Glomerular endothelial cell (primary cell): ENCODE measurements around the gene GPR171. TPM values are rescaled to one million over a fixed set of nuclear protein-coding genes. Genes with fewer than 3 reads are reported as not detected.
"Not testable (repeated sequence)": the region's sequence is repeated elsewhere in the genome, so short reads cannot be mapped to it uniquely, and the experiment has no call there.

ENCODE experiments used
- DNase-seq: peaks from one replicate; pipeline ENCODE4 v3.0.0-alpha.2; 2011; ENCODE audit warnings: low read depth, low spot score; ENCODE audit errors: extremely low read depth
- total RNA-seq: library from RNA; depleted of rRNA; stranded (reverse); fragments of >200 nt; gene quantifications from 2 replicates; pipeline ENCODE4 v1.2.3, GENCODE V29; 2015

Gene GPR171
- total RNA-seq, 1 donor from 2014 or later: not detected

DNA sequence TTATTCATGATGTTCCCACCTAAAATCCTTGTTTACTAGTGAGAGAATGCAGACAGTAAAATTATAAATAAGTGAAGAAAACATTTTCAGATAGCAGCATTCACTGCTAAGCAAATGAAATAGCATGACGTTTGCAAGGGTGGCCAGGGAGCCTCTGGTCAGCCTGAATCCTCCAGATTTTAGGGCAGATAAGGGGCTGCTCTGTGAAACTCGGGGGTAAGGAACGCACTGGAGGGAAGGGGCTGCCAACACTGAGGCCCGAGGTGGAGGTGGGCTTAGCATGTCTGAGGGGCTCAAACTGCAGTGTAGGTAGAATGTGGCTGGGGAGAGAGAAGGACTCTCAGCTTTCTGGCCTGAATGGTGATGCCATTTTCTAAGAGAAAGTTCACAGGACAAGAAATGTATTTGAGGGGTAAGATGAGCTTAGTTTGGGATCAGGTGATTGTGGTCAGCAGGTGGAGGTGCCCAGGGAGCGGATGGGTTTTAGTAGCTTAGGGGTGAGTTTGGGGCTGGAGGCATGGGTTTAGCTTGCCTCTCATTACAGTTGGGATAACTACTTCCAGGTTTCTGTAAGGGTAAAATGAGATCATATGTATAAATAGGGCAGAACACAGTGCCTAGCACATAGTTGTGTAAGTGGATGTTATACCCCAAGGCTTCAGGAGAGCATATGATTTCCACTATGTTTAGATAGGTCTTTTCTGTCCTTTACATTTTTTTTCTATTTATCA lies 20.5 kb downstream of the GPR171 start:
- DNase-seq: no peak

DNA sequence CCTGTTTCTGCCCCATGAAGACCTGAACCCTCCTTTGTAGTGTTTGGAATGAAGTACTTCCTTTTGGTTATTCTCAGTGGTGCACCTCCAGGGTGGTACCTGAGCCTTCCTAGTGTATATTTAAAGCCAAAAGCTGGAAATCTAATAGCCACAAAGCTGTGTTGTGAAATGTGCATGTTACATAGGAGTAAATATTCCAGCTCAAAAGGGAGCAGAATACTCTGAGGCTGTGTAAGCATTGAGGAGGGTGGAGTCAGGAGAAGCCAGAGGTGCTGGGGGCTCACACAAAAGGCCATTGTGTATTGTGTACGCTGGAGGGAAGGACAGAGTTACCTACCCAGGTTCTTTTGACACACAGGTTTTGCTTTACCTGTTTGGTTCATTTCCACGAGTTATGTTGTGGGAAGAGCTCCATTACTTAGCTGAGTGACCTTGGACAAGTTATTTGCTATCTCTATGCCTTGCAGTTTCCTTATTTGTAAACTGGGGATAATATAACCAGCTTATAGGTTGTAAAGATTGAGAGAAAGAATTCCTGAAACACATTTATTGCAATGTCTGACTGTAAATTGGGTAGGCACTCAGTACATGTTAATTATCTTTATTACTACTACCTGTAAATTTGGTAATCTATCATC lies 24.7 kb downstream of the GPR171 start:
- no peak for DNase-seq

- DNase-seq: no peak
Observed at GRCh38 chr3:151175952-151176351, 27.1 kb downstream of the GPR171 start.

DNA sequence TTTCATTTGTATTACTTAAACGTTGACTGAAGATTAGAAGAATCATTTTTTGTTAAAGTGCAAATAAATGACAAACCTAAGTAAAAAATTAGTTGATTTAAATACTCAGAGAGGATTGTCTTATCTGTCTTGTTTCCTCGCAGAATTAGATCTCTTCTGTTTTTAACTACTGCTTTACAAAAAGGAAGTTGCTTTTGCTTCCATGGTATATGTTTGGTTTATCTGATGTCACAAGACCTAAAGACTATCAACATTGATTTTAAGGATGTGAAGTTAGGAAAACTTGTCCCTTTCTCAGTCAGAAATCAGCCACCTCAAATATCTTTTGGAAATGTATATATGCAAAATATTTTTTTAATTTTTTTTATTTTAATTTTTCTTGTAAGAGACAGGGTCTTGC lies 28.7 kb downstream of the GPR171 start:
- no peak for DNase-seq

GRCh38 chr3:151171145-151171757 lies 31.8 kb downstream of the GPR171 start:
- DNase-seq: no peak

GRCh38 chr3:151169948-151170679 lies 32.9 kb downstream of the GPR171 start:
- not testable (repeated sequence) for DNase-seq

DNA sequence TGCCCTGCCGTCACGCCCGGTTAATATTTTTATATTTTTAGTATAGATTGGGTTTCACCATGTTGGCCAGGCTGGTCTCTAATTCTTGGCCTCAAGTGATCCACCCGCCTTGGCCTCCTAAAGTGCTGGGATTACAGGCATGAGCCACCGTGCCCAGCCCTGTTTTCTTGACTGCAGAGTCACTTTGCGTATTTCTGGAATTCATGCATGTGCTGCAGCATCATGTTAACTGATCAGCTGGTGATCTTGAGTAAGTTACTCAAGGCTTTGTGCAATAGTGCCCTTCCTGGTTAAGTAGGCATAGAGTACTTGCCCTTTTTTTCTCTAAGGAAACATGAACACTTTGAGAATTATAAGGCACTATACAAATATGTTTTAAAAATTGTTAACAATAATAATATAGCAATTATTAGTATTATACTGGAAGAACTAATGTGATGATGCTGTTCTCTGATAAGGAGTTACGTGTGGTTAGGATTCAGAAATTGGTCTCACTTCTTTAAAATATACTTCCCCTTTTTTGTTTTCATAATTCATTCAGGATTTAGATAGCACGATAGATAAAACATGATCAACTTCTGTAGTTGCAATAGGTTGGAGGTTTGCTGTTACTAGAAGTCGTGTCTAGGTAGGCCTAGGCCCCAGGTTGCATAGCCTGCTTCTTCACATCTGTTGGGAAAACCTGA lies 33.6 kb downstream of the GPR171 start:
- DNase-seq: no peak

DNA sequence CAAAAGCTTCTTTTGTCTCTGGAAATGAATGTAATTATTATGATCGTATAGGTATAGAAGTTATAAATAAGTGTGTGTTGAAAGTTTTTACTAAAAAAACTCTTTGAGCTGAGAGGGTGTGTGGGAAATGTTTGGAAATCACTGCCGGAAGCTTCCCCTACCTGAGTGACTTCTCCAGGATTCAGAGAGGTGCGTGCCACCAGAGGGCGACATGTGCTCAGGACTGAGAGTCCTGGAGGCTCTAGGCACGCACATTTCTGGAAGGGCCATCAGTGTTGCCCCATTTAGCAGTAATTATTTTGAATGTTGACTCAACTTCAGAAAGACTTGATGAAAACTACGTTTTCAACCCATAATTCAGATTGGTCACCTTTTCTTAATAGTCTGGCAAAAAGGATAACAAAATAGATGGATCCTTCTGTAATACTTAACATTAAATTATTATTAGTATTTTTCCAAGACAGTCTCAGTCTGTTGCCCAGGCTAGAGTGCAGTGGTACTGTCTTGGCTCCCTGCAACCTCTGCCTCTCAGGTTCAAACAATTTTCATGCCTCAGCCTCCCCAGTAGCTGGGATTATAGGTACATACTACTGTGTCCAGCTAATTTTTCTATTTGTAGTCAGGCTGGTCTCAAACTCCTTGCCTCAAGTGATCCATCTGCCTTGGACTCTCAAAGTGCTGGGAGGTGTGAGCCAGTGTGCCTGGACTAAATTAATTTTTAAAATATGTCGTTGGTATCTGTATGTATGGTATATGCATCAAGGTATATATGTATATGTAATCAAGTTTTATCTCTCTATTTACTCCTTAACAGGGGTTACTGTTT lies 34.5 kb downstream of the GPR171 start:
- DNase-seq: no peak

- DNase-seq: no peak
Observed at GRCh38 chr3:151166161-151166560, 36.9 kb downstream of the GPR171 start.

DNA sequence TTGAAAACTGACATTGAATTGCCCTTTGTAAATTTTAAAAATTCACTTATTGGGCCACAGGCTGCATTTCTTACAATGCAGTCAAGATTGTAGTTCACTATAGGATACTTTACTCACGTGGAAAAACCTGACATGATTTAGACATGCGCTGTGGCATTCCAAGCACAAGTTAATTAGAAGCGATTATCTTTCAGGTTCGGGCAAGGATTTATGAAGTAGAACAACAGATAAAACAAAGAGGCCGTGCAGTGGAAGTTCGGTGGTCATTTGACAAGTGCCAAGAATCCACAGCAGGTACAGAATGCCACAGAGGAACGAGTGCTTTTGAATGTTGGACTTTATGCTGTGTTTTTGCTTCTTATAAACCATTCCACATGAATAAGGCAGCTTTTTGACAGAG lies 37.8 kb downstream of the GPR171 start:
- DNase-seq: no peak

- DNase-seq: no peak
Observed at GRCh38 chr3:151159806-151160205, 43.2 kb downstream of the GPR171 start.

GRCh38 chr3:151156618-151157216 lies 46.3 kb downstream of the GPR171 start:
- DNase-seq: peak; percentile 39

- DNase-seq: no peak
Observed at GRCh38 chr3:151155409-151156128, 47.4 kb downstream of the GPR171 start.

GRCh38 chr3:151154566-151154965 lies 48.5 kb downstream of the GPR171 start:
- DNase-seq: no peak

DNA sequence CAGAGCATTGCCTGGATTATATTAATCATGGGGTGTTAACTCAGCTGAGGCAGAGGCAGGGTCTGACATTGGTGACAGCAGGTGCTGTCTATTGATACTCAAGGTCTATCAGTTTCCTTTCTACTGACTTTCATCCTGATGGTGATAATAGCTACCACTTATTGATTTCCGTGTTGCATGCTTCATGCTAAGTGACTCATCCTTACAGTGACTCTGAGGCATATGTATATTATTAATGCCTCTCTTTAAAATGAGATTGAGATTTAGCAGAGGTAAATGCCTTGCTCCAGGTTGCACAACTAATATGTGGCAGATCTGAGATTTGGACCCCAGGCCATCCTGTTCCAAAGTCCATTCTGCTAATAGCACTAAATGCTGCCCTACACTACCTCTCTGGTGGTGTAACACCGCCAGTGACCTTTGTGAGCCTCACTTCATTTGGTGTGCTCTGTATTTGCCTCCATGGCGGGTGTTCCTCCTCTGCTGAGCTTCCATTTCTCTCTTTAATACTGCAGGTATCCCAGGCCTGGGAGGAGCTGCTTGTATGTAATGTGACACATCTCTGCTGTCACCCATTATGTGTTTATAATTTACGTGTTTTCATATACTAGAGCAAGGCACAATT lies 50.4 kb downstream of the GPR171 start:
- no peak for DNase-seq
